Measurements from ENCODE around the gene RAD18.

DNA sequence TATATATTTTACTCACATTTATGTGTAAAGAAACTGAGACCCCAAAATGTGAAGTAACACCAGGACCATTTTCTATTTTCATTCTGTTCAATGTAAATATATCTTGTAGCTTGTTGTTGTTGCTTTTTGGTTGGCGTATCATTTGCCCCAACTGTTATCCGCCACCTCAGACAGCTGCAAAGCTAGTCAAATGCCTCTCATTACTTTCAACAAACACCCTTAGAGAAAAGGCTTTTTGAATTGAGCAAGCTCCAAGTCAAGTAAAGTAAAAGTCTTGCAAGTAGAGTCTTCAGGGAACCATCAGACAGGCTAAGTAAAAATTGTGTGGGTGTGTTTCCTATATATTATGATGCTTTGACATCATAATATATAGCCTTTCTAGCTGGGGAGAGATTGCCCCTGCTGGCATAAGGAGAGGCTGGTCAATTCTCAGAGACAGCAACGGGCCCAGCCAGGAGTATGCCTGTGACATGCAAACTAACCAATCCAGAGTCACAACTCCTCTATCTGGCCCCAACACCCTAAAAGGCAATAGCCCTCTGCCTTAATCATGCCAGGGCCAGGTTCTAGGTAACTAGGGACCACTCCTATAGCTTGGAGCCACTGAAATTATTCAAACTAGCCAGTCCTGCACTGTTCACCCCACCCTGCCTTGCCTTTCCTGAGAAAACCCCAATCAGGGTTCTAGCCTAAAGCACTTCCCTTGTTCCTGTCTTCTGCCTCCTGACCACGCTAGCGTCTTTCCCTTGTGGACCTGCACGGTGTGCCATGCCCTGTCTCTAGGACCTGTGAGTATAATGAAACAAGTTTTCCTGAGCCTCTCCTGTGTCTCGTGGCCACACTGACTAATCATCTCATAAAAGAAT is 75.6 kb downstream of the RAD18 start:
- TF ChIP-seq CTCF (IDR thresholded peaks at IDR 0.05 in 8 of 11, conservative IDR thresholded peaks at IDR 0.05 in 3 of 11) (no peak), POLR2AphosphoS5 (IDR thresholded peaks at IDR 0.05) (no peak), POLR2A (IDR thresholded peaks at IDR 0.05) (no peak)

Measured in spleen (tissue), 7 donors.